CD4-positive, alpha-beta T cell treated with Interleukin-12 subunit alpha and Interleukin-12 subunit beta, for 1 hour (primary cell): ENCODE measurements around the gene RHOB.

ENCODE experiments used
- DNase-seq: peaks from one replicate; pipeline ENCODE4 v3.0.0-alpha.2; 2020

The RHOB gene

DNA sequence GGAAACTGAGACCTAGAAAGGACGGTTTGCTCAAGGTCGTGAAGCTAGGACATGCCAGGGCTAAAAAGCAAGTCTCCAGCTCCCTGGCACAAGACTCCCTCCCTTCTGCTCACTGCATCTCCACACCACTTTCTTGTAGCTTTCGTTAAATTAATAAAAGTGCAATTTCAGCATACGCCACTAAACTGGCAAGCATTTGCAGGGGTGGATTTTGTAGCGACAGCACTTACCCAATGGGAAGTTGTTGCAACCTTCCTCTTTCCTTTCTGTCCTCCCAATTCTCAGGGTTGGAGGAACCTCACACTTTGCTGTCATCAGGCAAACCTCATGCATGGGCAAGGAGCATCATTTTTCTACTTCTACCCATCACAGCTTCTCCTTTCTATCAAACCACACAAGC, 7.4 kb upstream of the RHOB start:
- DNase-seq = peak; percentile 26

DNA sequence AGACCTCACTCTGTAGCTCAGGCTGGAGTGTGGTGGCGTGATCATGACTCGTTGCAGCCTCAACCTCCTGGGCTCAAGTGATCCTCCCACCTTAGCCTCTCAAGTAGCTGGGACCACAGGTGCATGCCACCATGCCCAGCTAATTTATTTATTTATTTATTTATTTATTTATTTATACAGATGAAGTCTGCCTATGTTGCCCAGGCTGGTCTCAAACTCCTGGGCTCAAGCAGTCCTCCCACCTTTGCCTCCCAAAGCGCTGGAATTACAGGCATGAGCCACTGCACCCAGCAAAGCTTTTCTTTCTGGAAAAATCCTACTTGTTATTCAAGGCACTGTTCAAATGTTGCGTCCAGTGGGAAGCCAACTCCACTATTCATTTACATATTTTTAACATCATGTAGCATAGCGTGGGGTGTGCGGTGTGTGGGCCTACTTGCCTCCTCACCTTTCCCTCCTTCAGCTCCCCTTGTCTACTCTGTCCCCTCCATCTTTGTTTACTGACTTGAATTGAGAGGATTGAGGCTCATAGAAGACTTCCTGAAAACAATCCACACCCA, 6.8 kb upstream of the RHOB start:
- no peak for DNase-seq

DNA sequence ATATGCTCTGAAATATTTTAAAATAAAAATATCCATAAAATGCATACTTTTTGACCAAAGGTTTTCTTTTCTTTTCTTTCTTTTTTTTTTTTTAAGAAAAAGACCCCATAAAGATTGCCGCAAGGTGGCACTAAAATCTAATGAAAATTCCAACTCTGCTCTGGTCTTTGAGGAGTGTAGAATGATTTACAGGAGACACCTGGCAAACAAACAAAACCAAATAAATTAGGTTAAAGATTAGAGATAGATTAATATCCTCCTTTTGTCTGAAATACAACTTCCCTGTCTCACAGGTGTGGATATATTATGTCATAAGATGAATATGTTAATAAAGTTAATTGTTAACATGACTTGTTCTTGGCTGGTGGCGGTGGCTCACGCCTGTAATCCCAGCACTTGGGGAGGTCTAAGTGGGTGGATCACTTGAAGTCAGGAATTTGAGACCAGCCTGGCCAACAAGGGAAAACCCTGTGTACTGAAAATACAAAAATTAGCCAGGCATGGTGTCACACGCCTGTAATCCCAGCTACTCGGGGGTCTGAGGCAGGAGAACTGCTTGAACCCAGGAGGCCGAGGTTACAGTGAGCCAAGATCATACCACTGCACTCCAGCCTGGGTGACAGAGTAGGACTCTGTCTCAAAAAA, 3.5 kb upstream of the RHOB start:
- peak; percentile 49 for DNase-seq

DNA sequence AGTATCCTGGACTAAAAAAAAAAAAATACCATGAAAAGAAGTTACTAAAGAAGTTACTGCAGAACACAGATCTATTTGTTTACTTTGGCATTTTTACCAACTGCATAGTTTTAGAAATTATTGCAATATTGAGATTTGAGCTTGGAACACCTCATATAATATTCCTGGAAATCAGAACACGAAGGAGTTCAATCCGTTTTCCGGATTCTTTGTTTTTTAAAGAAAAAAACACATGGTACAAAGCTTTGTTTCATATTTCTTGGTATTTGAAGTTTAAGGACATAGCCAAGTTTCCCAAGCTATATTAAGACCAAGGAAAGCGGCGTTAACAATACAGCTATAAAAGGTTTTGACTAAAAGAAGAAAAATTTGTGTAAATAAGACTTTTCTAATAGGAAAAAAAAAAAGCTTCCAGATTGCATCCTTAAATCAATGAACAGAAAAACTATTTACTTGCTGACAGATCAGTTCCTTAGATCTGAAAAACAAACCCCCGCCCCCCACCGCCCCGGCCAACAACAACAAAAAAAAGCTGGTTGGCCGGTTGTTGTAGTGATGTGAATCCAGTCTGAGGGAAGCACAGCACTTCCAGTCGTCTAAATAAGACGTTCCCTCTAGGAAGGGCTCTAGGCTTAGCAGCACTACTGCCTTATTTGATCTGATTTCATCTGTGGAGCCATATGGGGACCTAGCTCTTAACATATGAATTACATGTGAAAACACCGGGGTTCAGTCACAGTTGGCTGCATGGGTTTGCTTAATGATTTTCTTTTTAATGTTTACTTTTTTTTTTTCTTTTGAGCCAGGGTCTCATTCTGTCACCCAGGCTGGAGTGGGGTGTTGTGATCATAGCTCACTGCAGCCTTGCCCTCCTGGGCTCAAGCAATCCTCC, 2.5 kb upstream of the RHOB start:
- no peak for DNase-seq

DNA sequence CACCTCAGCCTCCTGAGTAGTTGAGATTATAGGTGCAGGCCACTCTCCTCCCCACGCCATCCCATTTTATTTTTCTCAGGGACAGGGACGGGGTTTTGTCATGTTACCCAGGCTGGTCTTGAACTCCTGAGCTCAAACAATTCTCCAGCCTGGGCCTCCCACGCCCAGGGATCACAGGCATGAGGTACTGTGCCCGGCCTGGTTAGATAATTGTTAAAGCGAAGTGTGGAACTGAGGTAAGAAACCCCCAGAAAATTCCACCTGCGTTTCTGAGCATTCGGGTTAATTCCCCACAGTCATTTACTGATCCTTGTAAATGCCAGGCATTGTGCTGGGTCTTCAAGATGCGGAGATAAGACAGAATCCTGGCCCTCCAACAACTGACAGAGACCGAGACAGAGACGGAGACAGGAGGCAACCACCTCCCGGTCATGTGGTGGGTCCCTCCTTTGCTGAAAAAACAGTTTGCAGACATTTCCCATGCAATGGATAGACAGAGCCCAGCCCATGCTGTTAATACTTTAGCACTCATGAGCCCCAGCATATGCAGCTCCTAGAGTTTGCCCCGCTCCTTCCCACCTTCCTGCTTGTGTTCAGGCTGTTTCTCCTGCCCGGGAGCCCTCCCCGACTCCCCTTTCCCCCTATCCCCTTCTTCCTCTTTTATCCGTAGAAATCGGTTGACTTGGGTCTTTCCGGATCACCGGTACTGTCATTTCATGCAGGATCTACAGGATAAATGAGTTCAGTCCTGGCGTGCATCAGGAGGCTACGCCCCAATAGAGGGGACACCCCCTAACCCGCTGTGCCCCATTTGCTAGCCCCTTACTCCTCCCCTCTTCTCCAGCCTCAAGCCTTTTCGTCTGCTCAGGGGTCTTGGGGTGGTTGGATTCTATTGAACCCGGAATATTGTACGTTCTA, 1.6 kb upstream of the RHOB start:
- no peak for DNase-seq

DNA sequence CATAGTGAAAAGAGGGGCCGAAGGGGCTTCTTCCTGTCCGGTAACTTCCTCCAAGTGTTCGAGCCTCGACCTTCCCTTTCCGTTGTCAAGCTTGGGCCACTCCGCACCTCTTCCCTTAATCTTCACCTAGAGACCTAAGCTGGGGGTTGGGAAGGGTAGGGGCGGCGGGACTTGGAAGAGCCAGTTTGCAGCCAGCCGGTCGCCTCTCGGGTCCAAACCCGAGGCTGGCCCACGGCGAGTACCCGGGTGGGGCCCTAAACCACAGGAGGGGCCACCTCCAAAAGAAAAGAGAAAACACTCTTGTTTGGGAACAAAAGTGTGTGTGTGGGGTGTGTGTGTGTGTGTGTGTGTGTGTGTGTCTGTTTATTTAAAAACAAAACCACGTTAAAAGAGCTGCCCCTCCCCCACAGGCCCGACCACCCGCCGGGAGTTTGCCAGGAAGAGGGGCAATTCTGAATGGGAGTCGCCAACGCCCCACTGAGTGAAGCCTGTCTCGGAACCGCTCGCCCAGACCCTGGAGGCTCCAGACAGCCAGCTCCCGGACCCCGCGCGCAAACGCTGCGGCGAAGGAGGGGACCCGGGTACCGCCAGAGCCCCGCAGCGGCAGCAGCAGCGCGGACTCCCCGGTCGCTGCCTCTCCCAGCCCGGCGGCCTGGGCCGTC, 488 bp upstream of the RHOB start:
- DNase-seq = no peak

DNA sequence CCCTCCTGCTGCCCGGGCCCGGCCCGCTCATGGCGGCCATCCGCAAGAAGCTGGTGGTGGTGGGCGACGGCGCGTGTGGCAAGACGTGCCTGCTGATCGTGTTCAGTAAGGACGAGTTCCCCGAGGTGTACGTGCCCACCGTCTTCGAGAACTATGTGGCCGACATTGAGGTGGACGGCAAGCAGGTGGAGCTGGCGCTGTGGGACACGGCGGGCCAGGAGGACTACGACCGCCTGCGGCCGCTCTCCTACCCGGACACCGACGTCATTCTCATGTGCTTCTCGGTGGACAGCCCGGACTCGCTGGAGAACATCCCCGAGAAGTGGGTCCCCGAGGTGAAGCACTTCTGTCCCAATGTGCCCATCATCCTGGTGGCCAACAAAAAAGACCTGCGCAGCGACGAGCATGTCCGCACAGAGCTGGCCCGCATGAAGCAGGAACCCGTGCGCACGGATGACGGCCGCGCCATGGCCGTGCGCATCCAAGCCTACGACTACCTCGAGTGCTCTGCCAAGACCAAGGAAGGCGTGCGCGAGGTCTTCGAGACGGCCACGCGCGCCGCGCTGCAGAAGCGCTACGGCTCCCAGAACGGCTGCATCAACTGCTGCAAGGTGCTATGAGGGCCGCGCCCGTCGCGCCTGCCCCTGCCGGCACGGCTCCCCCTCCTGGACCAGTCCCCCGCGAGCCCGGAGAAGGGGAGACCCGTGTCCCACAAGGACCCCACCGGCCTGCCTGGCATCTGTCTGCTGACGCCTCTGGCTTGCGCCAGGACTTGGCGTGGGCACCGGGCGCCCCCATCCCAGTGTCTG, 767 bp downstream of the RHOB start:
- DNase-seq = peak; percentile 32

DNA sequence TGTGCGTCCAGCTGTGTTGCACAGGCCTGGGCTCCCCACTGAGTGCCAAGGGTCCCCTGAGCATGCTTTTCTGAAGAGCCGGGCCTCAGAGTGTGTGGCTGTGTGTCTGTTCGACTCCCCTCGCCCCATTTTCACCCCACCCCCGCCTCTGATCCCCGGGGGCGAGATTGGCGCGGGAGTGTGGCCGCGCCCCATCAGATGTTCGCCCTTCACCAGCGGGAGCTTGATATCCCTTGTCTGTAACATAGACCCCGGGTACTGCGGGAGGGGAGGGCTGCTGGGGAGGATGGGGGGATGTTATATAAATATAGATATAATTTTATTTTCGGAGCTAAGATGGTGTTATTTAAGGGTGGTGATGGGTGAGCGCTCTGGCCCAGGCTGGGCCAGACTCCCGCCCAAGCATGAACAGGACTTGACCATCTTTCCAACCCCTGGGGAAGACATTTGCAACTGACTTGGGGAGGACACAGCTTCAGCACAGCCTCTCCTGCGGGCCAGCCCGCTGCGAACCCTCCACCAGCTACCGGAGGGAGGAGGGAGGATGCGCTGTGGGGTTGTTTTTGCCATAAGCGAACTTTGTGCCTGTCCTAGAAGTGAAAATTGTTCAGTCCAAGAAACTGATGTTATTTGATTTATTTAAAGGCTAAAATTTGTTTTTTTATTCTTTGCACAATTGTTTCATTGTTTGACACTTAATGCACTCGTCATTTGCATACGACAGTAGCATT, 1.5 kb downstream of the RHOB start:
- no peak for DNase-seq

DNA sequence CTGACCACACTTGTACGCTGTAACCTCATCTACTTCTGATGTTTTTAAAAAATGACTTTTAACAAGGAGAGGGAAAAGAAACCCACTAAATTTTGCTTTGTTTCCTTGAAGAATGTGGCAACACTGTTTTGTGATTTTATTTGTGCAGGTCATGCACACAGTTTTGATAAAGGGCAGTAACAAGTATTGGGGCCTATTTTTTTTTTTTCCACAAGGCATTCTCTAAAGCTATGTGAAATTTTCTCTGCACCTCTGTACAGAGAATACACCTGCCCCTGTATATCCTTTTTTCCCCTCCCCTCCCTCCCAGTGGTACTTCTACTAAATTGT, 2.1 kb downstream of the RHOB start:
- DNase-seq = no peak

DNA sequence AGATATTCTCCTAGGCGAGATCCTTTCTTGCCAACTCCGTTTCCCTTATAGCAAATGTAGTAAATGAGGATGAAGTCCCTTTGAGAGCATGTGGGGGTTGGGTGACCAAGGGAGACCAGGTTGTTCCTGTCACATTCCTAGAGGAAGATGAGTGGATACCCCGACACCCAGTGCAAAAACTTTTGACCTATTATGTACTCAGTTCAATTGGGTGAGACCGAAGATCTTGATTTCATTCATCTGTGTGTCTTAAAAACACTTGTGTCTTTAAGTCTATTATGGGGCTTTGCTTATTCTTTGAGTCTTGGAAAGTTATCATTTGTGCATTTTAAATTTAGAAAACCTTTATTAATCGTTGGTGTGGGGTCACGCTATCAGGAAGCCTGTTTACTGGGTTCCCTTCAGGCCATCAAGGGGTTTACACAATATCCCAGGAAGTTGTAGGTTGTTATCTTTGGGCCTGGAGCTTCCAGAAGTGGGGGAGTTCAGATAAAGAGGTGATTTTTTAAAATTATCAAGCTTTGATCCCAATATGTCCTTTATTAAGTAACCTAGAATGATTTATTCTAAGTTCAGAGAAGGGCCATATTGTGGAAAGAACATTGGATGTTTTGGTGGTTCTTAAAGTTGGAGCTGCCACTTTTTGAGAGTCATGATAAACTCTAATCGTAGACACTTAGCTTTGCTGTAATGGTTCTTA, 2.8 kb downstream of the RHOB start:
- no peak for DNase-seq

DNA sequence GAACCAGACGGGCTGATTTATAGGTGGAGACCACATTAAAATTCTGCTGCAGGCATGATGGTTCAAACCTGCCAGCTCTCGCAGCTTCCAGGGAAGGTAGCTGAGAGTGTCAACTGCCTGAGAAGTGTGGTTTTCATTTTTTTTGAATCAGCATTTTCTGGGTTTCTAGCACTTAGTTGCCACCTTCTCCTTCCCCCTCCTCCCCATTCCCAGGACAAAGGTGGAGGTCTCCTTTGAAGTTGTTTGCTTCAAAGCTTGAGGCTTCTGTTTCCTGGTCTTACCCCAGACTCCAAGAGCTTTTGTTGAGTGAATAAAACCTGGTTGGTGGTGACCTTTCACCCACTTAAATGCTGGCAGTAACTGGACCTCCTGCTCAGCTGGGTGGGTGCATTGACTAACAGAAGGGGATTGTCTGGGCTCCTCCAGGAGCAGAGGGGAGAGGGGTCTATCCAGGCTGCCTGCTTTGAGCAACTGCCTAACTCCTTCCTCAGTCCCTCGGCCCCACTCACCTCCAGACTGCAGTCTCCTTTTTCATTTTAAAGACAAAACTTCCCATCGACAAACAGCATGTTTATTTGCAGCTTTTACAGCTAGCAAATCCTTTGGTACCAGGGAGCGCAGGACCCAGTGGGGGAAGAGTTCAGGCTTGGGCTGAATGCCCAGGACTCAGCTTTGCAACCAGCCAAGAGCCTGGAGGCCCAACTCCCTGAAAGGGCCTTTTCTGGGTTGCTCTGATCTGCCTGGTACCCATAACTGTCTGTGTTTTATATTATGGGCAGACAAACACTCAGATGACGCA, 3.5 kb downstream of the RHOB start:
- DNase-seq = no peak

DNA sequence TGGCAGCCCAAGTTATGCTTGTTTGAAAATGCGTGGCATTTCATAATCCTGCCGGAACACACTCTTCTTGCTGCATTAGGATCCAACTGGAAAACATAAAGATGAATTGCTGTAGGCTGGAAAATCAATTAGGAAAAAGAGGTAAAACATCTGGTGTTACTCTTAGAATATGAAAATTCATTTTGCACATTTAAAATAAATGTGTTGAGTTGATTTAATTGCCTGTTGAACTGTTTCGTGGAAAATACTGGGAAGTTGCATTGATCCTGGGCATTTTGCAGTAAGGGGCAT, 4.1 kb downstream of the RHOB start:
- no peak for DNase-seq

DNA sequence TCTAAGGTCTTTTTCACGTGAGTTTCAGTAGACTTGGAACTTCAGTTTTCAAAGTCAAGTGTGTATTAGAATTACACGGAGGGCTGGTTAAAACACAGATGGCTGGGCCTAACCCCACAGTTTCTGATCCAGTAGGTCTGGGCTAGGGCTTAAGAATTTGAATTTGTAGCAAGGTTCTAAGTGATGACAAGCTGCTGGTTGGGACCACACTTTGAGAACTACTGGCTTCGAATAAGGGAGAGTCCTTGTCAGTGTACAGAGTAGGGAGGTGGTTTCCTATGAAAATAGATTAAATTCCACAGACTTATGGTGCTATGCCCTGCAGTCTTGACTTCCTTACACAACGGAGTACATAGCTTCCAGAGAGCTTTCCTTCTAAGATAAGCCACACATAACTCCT, 4.5 kb downstream of the RHOB start:
- no peak for DNase-seq

DNA sequence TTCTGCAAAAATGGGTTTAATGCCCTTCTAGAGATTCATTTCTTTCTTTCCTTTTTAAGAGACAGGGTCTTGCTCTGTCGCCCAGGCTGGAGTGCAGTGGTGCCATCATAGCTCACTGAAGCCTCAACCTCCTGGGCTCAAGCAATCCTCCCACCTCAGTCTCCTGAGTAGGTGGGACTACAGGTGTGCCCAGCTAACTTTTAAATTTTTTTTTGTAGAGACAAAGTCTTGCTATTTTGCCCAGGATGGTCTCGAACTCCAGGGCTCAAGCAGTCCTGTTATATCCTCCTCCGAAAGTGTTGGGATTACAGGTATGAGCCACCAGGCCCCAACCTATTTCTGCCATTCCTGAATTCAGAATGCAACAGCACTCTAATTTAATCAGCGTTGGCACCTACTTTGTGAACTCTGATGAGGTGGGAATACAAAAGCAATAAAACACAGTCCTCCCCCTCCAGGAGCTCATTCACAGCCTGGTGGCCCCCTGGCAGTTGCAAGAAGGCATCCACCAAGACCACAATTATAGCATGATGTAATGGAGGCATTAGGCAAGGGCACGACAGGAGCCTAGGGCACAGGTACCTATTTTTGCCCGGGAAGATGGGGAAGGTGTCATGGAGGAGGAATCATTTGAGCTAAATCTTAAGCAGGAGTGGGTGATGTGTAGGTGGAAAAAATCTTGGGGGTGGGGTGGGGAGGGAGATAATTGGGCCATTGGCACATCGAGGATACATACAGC, 5.1 kb downstream of the RHOB start:
- no peak for DNase-seq

DNA sequence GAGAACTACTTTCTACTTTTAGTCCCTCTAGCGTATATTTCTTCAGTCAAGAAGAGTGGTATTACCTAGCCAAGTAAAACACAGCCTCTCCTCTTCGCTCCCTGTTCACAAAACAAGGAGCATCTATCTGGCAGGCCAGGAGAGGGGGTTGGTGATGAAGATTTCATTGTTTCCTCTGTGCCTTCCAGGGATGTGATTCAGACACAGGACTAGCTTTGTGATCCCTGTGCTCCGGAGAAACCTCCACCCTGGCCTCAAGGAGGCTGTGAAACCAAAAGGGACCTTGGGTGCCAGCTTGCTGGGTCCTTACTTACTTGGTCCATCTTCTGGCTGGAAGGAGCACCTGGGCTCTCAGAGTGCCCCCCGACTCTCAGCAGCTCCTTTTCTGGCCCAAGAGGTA, 5.7 kb downstream of the RHOB start:
- DNase-seq = no peak

DNA sequence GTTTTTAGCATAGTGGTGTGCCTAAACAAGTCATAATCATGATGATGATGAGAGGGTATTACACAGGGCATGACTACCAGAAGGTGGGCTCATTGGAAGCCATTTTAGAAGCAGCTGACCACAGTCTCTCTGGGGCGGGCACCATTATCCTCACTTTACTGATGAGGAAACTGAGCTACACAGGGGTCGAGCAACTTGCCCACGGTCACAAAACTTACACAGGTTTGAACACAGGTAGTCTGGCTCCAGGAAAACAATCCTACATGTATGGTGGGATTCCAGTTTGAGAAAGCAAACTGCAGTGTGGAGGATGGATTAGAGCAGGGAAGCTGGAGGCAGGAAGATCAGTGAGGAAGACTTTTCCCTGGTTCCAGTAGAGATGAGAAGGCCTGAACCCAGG, 6.2 kb downstream of the RHOB start:
- no peak for DNase-seq

DNA sequence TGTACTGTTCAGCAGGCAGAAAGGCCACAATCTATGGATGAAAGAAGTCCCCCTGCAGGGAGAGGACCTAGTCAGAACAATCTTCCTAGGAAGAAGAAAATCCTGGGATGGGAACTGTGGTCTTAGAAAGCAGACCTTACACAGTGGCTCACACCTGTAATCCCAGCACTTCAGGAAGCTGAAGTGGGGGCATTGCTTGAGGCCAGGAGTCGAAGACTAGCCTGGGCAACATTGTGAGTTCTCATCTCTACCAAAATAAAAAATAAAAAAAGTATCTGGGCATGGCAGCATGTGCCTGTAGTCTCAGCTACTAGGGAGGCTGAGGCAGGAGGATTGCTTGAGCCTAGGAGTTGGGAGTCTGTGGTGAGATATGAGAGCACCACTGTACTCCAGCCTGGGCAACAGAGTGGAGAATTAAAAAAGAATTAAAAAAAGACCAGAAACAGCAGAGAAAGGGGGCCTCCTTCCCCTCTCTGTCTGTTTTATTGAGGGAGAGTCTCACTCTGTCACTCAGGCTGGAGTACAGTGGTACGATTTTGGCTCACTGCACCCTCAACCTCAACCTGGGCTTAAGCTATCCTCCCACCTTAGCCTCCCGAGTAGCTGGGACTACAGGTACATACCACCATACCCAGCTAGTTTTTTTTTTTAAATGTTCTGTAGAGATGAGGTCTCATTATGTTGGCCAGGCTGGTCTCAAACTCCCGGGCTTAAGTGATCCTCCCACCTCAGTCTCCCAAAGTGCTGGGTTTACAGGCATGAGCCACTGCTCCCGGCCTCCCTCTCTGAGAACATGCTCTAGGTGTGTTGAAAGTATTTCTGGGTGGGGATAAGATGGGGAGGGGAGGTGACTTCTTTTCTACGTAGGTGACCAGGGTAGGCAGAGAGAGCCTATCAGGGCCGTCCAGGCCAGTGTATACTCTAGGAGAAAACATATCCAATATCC, 7.4 kb downstream of the RHOB start:
- no peak for DNase-seq

DNA sequence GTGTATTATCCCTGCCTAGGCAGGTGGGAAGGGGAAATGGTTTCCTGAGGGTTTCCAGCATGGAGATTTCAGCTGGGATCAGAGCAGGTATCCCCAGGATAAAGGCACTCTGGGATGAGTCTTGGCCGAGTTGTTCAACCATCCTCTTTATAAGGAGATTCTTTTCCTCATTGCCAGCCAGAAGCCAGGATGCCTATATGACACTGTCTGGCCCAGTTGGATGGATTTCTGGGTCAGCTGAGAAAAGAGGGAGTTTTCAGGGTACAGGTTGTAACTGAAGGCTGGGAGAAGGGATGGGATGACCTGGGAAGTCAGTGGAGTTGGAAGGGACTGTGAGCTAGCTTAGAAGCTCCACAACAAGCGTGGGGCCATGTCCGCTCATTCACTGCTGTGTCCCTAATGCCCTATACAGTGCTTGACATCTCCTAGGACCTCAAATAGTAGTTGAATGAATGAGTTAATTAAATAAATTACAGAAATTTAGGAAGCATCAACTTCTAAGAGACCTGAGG, 8.3 kb downstream of the RHOB start:
- no peak for DNase-seq
